ENCODE measurements around the gene SLC15A3. TPM values are rescaled to one million over a fixed set of nuclear protein-coding genes. Genes with fewer than 3 reads are reported as not detected.
A peak's percentile ranks its signal among the peaks of the same experiment; 100 is the strongest.
"Not testable (repeated sequence)": the region's sequence is repeated elsewhere in the genome, so short reads cannot be mapped to it uniquely, and the experiment has no call there.

SLC15A3 gene
- total and polyA plus RNA-seq, 3 experiments from 2014 or later = 1.2 to 1.5 TPM; not detected in 1

GRCh38 chr11:60974316-60974715, 22.3 kb upstream of the SLC15A3 start:
- H3K4me1 ChIP-seq (ENCODE audit: insufficient read depth, low read length) = peaks cover 60% of the 10 kb centered on the region
- peaks cover 67 to 76% (median 69%) of the 10 kb centered on the region in 3 donors for H3K4me1 Mint-ChIP-seq
- H3K27me3 ChIP-seq (ENCODE audit: insufficient read depth, low read length, poor library complexity, severe bottlenecking); H3K27me3 Mint-ChIP-seq; DNase-seq; H3K9me3 ChIP-seq (ENCODE audit: low read length); H3K9me3 Mint-ChIP-seq: not testable (repeated sequence)
- H3K4me3 ChIP-seq (ENCODE audit: low read length) = peak overlapping the region; percentile 93
- H3K36me3 Mint-ChIP-seq = peaks cover 12 to 68% (median 12%) of the 10 kb centered on the region in 3 donors
- POLR2A ChIA-PET = interaction anchor here (0.6 kb wide), 1 partner anchor 8 kb away, joined by 3 read pairs; no protein-coding TSS in a partner anchor
- H3K27ac ChIP-seq (ENCODE audit: low read depth, low read length) = peak overlapping the region; percentile 90
- H3K4me3 Mint-ChIP-seq = peak overlapping the region; percentile 90 to 97 (median 93)
- peaks cover 21% of the 10 kb centered on the region for H3K36me3 ChIP-seq (ENCODE audit: insufficient read depth, low read length)
- H3K27ac Mint-ChIP-seq = peak overlapping the region; percentile 85 to 99 (median 94)
- CTCF ChIA-PET = interaction anchor here (1.4 kb wide), 1 partner anchor 106 kb away, joined by 7 read pairs; no protein-coding TSS in a partner anchor

DNA sequence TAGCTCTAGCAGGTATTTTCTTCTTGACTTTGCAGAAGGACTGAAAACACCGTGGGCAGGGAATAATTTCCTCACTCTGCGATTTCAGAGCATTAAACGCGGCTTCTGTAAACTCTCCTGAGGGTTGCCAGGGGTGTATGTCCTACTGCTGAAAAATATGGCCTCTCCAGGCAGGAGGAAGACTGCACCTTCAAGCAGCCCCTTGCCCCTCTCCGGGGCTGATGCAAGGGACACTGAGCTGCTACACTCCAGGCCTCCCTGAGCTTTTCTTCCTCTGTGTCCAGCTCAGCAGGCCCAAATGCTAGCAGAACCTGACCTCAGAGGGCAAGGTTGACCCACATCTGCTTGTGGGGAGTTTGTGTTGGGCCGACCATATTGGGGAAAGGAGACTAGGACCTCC, 21.7 kb upstream of the SLC15A3 start:
- H3K36me3 Mint-ChIP-seq = peaks cover 12 to 63% (median 13%) of the 10 kb centered on the region in 3 donors

DNA sequence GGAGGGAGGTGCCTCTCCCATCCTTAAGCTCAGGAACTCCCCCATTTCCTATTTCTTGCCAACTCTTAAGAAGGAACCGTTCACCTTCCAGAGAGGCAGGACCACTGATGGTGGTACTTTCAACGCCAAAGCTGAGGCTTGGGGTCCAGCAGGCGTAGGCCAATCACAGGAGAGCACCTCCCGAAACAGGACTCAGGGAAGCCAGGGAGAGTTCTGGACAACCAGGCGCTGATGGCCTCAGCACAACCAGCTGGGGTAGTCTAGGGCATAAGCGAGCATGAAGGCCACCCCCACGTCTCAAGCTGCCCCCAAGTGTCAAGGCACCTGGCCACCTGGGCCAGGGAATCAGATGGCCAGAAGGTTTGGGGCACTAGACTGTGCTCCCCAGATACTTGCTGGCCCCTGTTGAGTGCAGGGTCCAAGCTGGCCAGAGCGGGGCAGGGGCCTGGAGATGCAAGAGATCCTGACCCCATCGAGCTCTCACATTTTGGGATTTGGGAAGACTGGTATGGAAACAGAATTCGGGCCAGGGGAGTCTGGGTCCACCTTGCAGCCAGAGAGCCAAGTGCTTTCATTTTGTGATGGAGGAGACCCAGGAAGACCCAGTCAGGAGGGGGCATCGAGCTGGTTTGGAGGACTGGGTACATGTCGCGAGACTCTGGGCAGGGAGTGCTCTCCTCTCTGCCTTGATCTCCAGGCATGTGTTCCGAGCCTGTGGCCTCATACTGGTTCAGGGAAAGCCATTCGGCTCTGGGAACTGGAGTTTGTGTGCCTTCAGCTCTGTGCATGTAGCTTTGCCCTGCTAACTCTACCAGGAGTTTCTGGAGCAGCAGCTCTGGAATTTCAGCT, 20.4 kb upstream of the SLC15A3 start:
- Mint-ChIP-seq H3K4me1 (peaks cover 49 to 57% (median 49%) of the 10 kb centered on the region in 3 donors), H3K4me3 (peak overlapping the region; percentile 90 to 97 (median 93)), H3K9me3 (peaks cover 0 to under 1% (median 0%) of the 10 kb centered on the region in 5 donors), H3K36me3 (peaks cover 10 to 51% (median 16%) of the 10 kb centered on the region in 3 donors), H3K27ac (peak overlapping the region; percentile 85 to 99 (median 94)), H3K27me3 (peaks cover 0 to 1% of the 10 kb centered on the region in 2 donors)
- POLR2A ChIA-PET = interaction anchor here (0.6 to 0.9 kb wide), 2 partner anchors 110 to 715 kb away, joined by 3 read pairs; no protein-coding TSS in a partner anchor
- DNase-seq = peak in 3 of 5 donors; percentile 38 to 61 (median 51)
- H3K4me3 ChIP-seq (ENCODE audit: low read length) = peak overlapping the region; percentile 93
- peaks cover 11% of the 10 kb centered on the region for H3K36me3 ChIP-seq (ENCODE audit: insufficient read depth, low read length)
- no peaks in the 10 kb centered on the region for H3K27me3 ChIP-seq (ENCODE audit: insufficient read depth, low read length, poor library complexity, severe bottlenecking)
- H3K9me3 ChIP-seq (ENCODE audit: low read length) = no peaks in the 10 kb centered on the region
- peaks cover 41% of the 10 kb centered on the region for H3K4me1 ChIP-seq (ENCODE audit: insufficient read depth, low read length)
- CTCF ChIA-PET = interaction anchor here (0.7 to 2.8 kb wide), 8 partner anchors 9 to 133 kb away, joined by 3 to 9 read pairs (median 4); partner anchors contain the start of gene CD5
- H3K27ac ChIP-seq (ENCODE audit: low read depth, low read length) = peak overlapping the region; percentile 90

More for the DNA sequence above, 21.7 kb upstream of the SLC15A3 start:
- peaks cover 54% of the 10 kb centered on the region for H3K4me1 ChIP-seq (ENCODE audit: insufficient read depth, low read length)
- ChIA-PET POLR2A (interaction anchor here (0.6 kb wide), 1 partner anchor 9 kb away, joined by 3 read pairs; no protein-coding TSS in a partner anchor), CTCF (no interaction called here)
- peak overlapping the region; percentile 90 for H3K27ac ChIP-seq (ENCODE audit: low read depth, low read length)
- Mint-ChIP-seq H3K9me3 (no peaks in the 10 kb centered on the region), H3K27me3 (peaks cover 0 to 1% of the 10 kb centered on the region in 2 donors), H3K4me3 (peak overlapping the region; percentile 90 to 97 (median 93)), H3K4me1 (peaks cover 62 to 70% (median 62%) of the 10 kb centered on the region in 3 donors), H3K27ac (peak overlapping the region; percentile 85 to 99 (median 94))
- H3K27me3 ChIP-seq (ENCODE audit: insufficient read depth, low read length, poor library complexity, severe bottlenecking) = no peaks in the 10 kb centered on the region
- peaks cover 21% of the 10 kb centered on the region for H3K36me3 ChIP-seq (ENCODE audit: insufficient read depth, low read length)
- H3K4me3 ChIP-seq (ENCODE audit: low read length) = peak overlapping the region; percentile 93
- no peak for DNase-seq
- no peaks in the 10 kb centered on the region for H3K9me3 ChIP-seq (ENCODE audit: low read length)

- peak within 1 kb of the TSS; percentile 85 to 99 (median 94) for H3K27ac Mint-ChIP-seq
- CTCF ChIA-PET = interaction anchor here (0.8 to 2.8 kb wide), 16 partner anchors 8 to 134 kb away, joined by 3 to 14 read pairs (median 4); partner anchors contain the start of gene TMEM109
Measured at GRCh38 chr11:60971520-60971919, 19.5 kb upstream of the SLC15A3 start, which contains the start of gene CD6. TSS of gene CD6 (plus strand) at chr11:60971680. CDS start at chr11:60971866, 186 bp downstream.

GRCh38 chr11:60970890-60971289, 18.9 kb upstream of the SLC15A3 start:
- ChIA-PET CTCF (interaction anchor here (0.8 to 2.8 kb wide), 18 partner anchors 8 to 214 kb away, joined by 3 to 14 read pairs (median 5); partner anchors contain the start of gene TMEM109), POLR2A (interaction anchor here (0.6 to 1.3 kb wide), 12 partner anchors 34 to 159 kb away, joined by 3 to 5 read pairs (median 3); partner anchors contain the start of gene TMEM109)
- H3K36me3 ChIP-seq (ENCODE audit: insufficient read depth, low read length) = no peaks in the 10 kb centered on the region
- peak overlapping the region; percentile 93 for H3K4me3 ChIP-seq (ENCODE audit: low read length)
- no peaks in the 10 kb centered on the region for H3K9me3 ChIP-seq (ENCODE audit: low read length)
- Mint-ChIP-seq H3K27me3 (peaks cover 0 to 1% of the 10 kb centered on the region in 2 donors), H3K27ac (peak overlapping the region; percentile 85 to 99 (median 94)), H3K4me3 (peak overlapping the region; percentile 90 to 97 (median 93)), H3K36me3 (peaks cover 6 to 37% (median 12%) of the 10 kb centered on the region in 3 donors), H3K9me3 (peaks cover 0 to 2% (median 0%) of the 10 kb centered on the region in 5 donors), H3K4me1 (peaks cover 34 to 42% (median 36%) of the 10 kb centered on the region in 3 donors)
- no peaks in the 10 kb centered on the region for H3K27me3 ChIP-seq (ENCODE audit: insufficient read depth, low read length, poor library complexity, severe bottlenecking)
- DNase-seq = no peak
- H3K27ac ChIP-seq (ENCODE audit: low read depth, low read length) = no peak overlapping the region
- peaks cover 26% of the 10 kb centered on the region for H3K4me1 ChIP-seq (ENCODE audit: insufficient read depth, low read length)

More at GRCh38 chr11:60971520-60971919, 19.5 kb upstream of the SLC15A3 start, which contains the start of gene CD6:
- POLR2A ChIA-PET = interaction anchor here (0.6 to 1.3 kb wide), 10 partner anchors 49 to 716 kb away, joined by 3 to 5 read pairs (median 3); partner anchors contain the start of gene TMEM109
- H3K4me1 Mint-ChIP-seq = peaks cover 41 to 48% (median 42%) of the 10 kb centered on the region in 3 donors
- peak within 1 kb of the TSS; percentile 90 for H3K27ac ChIP-seq (ENCODE audit: low read depth, low read length)
- peaks cover 8 to 43% (median 12%) of the 10 kb centered on the region in 3 donors for H3K36me3 Mint-ChIP-seq
- DNase-seq = peak; percentile 55 to 87 (median 77)
- no peaks in the 10 kb centered on the region for H3K9me3 ChIP-seq (ENCODE audit: low read length)
- peaks cover 0 to 1% of the 10 kb centered on the region in 2 donors for H3K27me3 Mint-ChIP-seq
- H3K4me3 ChIP-seq (ENCODE audit: low read length) = peak within 1 kb of the TSS; percentile 93
- peaks cover 2% of the 10 kb centered on the region for H3K36me3 ChIP-seq (ENCODE audit: insufficient read depth, low read length)
- H3K27me3 ChIP-seq (ENCODE audit: insufficient read depth, low read length, poor library complexity, severe bottlenecking) = no peaks in the 10 kb centered on the region
- H3K9me3 Mint-ChIP-seq = peaks cover 0 to 2% (median 0%) of the 10 kb centered on the region in 5 donors
- H3K4me3 Mint-ChIP-seq = peak within 1 kb of the TSS; percentile 90 to 97 (median 93)
- peaks cover 32% of the 10 kb centered on the region for H3K4me1 ChIP-seq (ENCODE audit: insufficient read depth, low read length)

DNA sequence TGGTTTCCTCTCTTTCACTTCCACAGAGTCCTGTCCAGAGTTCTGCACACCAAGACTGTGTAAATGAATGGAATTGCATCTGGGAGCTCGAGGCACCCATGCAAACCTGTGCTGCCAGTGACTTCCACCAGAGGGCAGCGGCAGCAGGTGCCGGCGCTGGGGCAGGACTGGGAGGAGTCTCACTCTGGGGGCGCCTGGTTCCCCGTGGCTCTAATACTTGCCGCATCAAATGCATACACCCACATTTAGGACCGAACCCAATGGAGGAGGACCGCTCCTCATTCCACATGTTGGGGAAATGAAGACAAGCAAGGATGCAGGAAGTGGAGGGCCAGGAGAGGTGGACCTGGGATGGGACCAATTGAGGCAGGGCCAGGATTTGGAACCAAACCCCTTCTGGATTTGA, 18.4 kb upstream of the SLC15A3 start:
- DNase-seq = peak; percentile 72 to 87 (median 74)
- H3K27ac ChIP-seq (ENCODE audit: low read depth, low read length) = no peak overlapping the region
- Mint-ChIP-seq H3K27ac (peak overlapping the region; percentile 26 to 99 (median 94)), H3K4me3 (peak overlapping the region; percentile 84 to 97 (median 93)), H3K36me3 (peaks cover 6 to 35% (median 12%) of the 10 kb centered on the region in 3 donors), H3K9me3 (peaks cover 0 to 2% (median 0%) of the 10 kb centered on the region in 5 donors), H3K27me3 (peaks cover 0 to 1% of the 10 kb centered on the region in 2 donors), H3K4me1 (peaks cover 31 to 39% (median 35%) of the 10 kb centered on the region in 3 donors)
- POLR2A ChIA-PET = interaction anchor here (0.7 to 1.3 kb wide), 8 partner anchors 35 to 159 kb away, joined by 3 to 5 read pairs (median 4); no protein-coding TSS in a partner anchor
- H3K9me3 ChIP-seq (ENCODE audit: low read length) = no peaks in the 10 kb centered on the region
- CTCF ChIA-PET = interaction anchor here (0.6 to 2.8 kb wide), 28 partner anchors 8 to 219 kb away, joined by 3 to 18 read pairs (median 5); partner anchors contain the start of genes CD5 and TMEM109
- H3K4me1 ChIP-seq (ENCODE audit: insufficient read depth, low read length) = peaks cover 21% of the 10 kb centered on the region
- peak overlapping the region; percentile 93 for H3K4me3 ChIP-seq (ENCODE audit: low read length)
- no peaks in the 10 kb centered on the region for H3K36me3 ChIP-seq (ENCODE audit: insufficient read depth, low read length)
- H3K27me3 ChIP-seq (ENCODE audit: insufficient read depth, low read length, poor library complexity, severe bottlenecking) = no peaks in the 10 kb centered on the region

DNA sequence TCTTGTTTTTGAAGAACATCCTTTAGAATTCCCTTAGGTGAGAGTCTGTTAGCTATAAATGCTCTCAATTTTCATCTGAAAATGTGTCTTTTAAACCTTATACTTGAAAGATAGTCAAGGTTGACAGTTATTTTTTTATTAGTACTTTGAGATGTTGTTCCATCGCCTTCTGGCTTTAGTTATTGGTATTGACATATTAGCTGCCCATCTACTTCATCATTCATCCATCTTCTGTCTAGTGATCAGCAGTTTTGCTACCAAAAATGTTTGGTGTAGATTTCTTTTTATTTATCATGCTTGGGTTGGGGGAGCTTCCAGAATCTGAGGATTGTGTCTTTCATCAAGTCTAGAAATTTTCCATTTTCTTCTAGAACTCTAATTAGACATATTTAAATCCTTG, 16.2 kb upstream of the SLC15A3 start:
- peaks cover 14% of the 10 kb centered on the region for H3K4me1 ChIP-seq (ENCODE audit: insufficient read depth, low read length)
- H3K27me3 ChIP-seq (ENCODE audit: insufficient read depth, low read length, poor library complexity, severe bottlenecking) = no peaks in the 10 kb centered on the region
- H3K36me3 Mint-ChIP-seq = peaks cover 3 to 15% (median 12%) of the 10 kb centered on the region in 3 donors
- H3K9me3 Mint-ChIP-seq = peaks cover 0 to 2% (median 0%) of the 10 kb centered on the region in 5 donors
- H3K4me1 Mint-ChIP-seq = peaks cover 16 to 18% (median 16%) of the 10 kb centered on the region in 3 donors
- POLR2A ChIA-PET = interaction anchor here (1.0 to 1.6 kb wide), 2 partner anchors 18 to 161 kb away, joined by 3 to 4 read pairs; no protein-coding TSS in a partner anchor
- no peak overlapping the region for H3K27ac Mint-ChIP-seq
- H3K27ac ChIP-seq (ENCODE audit: low read depth, low read length) = no peak overlapping the region
- H3K4me3 ChIP-seq (ENCODE audit: low read length) = no peak overlapping the region
- no peak for DNase-seq
- no peaks in the 10 kb centered on the region for H3K9me3 ChIP-seq (ENCODE audit: low read length)
- no peaks in the 10 kb centered on the region for H3K36me3 ChIP-seq (ENCODE audit: insufficient read depth, low read length)
- no peak overlapping the region for H3K4me3 Mint-ChIP-seq
- CTCF ChIA-PET = interaction anchor here (0.9 to 1.7 kb wide), 2 partner anchors 58 to 219 kb away, joined by 3 to 7 read pairs; no protein-coding TSS in a partner anchor
- peaks cover 0 to 1% of the 10 kb centered on the region in 2 donors for H3K27me3 Mint-ChIP-seq
